PFSK-1 (cell line): ENCODE results near the gene WIPI1.

Experiments
- SIN3A ChIP-seq: IDR thresholded peaks from 2 replicates; pipeline ENCODE4 v1.6.1; 2012; ENCODE audit warnings: mild to moderate bottlenecking, low read length, moderate library complexity, borderline replicate concordance; ENCODE audit not compliant: insufficient read depth
- TAF1 ChIP-seq: IDR thresholded peaks from 2 replicates; pipeline ENCODE4 v1.6.1; 2012; ENCODE audit warnings: low read length, control low read depth, borderline replicate concordance; ENCODE audit not compliant: insufficient read depth
- TF ChIP-seq, protein P1 (sequence below), 2 experiments: IDR thresholded peaks; 2 replicates each; pipeline versions ENCODE4 v1.6.1 to v1.8.0; 2011 to 2012; ENCODE audit warnings: low read depth in 2 of 2, low read length in 2 of 2, control low read depth in 1 of 2, inconsistent platforms in 1 of 2, mild to moderate bottlenecking in 1 of 2, moderate library complexity in 1 of 2; ENCODE audit not compliant: insufficient read depth in 1 of 2

- TF ChIP-seq TAF1 (no peak), SIN3A (no peak)
- TF ChIP-seq, protein P1, sequence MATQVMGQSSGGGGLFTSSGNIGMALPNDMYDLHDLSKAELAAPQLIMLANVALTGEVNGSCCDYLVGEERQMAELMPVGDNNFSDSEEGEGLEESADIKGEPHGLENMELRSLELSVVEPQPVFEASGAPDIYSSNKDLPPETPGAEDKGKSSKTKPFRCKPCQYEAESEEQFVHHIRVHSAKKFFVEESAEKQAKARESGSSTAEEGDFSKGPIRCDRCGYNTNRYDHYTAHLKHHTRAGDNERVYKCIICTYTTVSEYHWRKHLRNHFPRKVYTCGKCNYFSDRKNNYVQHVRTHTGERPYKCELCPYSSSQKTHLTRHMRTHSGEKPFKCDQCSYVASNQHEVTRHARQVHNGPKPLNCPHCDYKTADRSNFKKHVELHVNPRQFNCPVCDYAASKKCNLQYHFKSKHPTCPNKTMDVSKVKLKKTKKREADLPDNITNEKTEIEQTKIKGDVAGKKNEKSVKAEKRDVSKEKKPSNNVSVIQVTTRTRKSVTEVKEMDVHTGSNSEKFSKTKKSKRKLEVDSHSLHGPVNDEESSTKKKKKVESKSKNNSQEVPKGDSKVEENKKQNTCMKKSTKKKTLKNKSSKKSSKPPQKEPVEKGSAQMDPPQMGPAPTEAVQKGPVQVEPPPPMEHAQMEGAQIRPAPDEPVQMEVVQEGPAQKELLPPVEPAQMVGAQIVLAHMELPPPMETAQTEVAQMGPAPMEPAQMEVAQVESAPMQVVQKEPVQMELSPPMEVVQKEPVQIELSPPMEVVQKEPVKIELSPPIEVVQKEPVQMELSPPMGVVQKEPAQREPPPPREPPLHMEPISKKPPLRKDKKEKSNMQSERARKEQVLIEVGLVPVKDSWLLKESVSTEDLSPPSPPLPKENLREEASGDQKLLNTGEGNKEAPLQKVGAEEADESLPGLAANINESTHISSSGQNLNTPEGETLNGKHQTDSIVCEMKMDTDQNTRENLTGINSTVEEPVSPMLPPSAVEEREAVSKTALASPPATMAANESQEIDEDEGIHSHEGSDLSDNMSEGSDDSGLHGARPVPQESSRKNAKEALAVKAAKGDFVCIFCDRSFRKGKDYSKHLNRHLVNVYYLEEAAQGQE (IDR thresholded peaks at IDR 0.05; ENCODE audit: insufficient read depth in 1 of 2, low read depth in 2 of 2, low read length in 2 of 2) = no peak
Measured at GRCh38 chr17:68399638-68400403, 57.5 kb downstream of the WIPI1 start.
